ENCODE measurements around the gene DPM3. TPM values are rescaled to one million over a fixed set of nuclear protein-coding genes. Genes with fewer than 3 reads are reported as not detected.

DPM3 gene
- total RNA-seq, 1 experiment from 2014 or later: 113 TPM

GRCh38 chr1:155131856-155132255, 8.5 kb downstream of the DPM3 start:
- H3K4me2 ChIP-seq (ENCODE audit: low read length): 0 out of 2 replicates have a peak overlapping the region, but pooled peaks have one; percentile 9
- RAD21 ChIA-PET (ENCODE audit: low non-redundant PET in 1 of 2, low total read pairs in 2 of 2, uncharacterized antibody in 2 of 2, unreplicated experiment in 2 of 2): no interaction called here
- H3K27me3 ChIP-seq (ENCODE audit: insufficient read depth, low read length): no peaks in the 10 kb centered on the region
- no peaks in the 10 kb centered on the region for H3K9me3 ChIP-seq (ENCODE audit: control insufficient read depth in 1 of 2, insufficient read depth in 1 of 2, low read depth in 1 of 2, low read length in 2 of 2)
- CTCF ChIA-PET: no interaction called here
- no peak overlapping the region for H2AFZ ChIP-seq (ENCODE audit: low read depth, low read length, poor library complexity, severe bottlenecking)
- H3K27ac ChIP-seq (ENCODE audit: low read depth, low read length): no peak overlapping the region
- peaks cover 32 to 77% of the 10 kb centered on the region in 2 experiments for H3K4me1 ChIP-seq (ENCODE audit: control insufficient read depth in 1 of 2, insufficient read depth in 2 of 2, low read length in 2 of 2)
- H3K79me2 ChIP-seq (ENCODE audit: insufficient read depth, low read length): peaks cover 49% of the 10 kb centered on the region
- POLR2A ChIA-PET: no interaction called here
- peak overlapping the region; percentile 91; the same call in 1 of the 2 replicates for H3K9ac ChIP-seq (ENCODE audit: low read length)
- no peak for TF ChIP-seq RAD21 (IDR thresholded peaks at IDR 0.05; ENCODE audit: low read depth)
- no peak for TF ChIP-seq EZH2 (IDR thresholded peaks at IDR 0.05)
- no peak for TF ChIP-seq POLR2A (IDR thresholded peaks at IDR 0.05; ENCODE audit: borderline replicate concordance, extremely low read depth, insufficient read depth, insufficient read length)
- TF ChIP-seq, protein P1, sequence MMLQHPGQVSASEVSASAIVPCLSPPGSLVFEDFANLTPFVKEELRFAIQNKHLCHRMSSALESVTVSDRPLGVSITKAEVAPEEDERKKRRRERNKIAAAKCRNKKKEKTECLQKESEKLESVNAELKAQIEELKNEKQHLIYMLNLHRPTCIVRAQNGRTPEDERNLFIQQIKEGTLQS (IDR thresholded peaks at IDR 0.05): no peak
- no peak for TF ChIP-seq FOSL1 (IDR thresholded peaks at IDR 0.05; ENCODE audit: low read depth)
- TF ChIP-seq SP1 (IDR thresholded peaks at IDR 0.05; ENCODE audit: low read depth): no peak
- no peak for TF ChIP-seq JUND (IDR thresholded peaks at IDR 0.05)
- TF ChIP-seq YY1 (IDR thresholded peaks at IDR 0.05; ENCODE audit: extremely low read depth, insufficient replicate concordance, low read depth, low read length): no peak
- no peak for TF ChIP-seq ELF1 (IDR thresholded peaks at IDR 0.05; ENCODE audit: borderline replicate concordance, low read depth)
- no peak for TF ChIP-seq POLR2AphosphoS5 (IDR thresholded peaks at IDR 0.05; ENCODE audit: low read depth, low read length)
- TF ChIP-seq, protein P2, sequence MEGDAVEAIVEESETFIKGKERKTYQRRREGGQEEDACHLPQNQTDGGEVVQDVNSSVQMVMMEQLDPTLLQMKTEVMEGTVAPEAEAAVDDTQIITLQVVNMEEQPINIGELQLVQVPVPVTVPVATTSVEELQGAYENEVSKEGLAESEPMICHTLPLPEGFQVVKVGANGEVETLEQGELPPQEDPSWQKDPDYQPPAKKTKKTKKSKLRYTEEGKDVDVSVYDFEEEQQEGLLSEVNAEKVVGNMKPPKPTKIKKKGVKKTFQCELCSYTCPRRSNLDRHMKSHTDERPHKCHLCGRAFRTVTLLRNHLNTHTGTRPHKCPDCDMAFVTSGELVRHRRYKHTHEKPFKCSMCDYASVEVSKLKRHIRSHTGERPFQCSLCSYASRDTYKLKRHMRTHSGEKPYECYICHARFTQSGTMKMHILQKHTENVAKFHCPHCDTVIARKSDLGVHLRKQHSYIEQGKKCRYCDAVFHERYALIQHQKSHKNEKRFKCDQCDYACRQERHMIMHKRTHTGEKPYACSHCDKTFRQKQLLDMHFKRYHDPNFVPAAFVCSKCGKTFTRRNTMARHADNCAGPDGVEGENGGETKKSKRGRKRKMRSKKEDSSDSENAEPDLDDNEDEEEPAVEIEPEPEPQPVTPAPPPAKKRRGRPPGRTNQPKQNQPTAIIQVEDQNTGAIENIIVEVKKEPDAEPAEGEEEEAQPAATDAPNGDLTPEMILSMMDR (IDR thresholded peaks at IDR 0.05 in 2 of 3, conservative IDR thresholded peaks at IDR 0.05 in 1 of 3; ENCODE audit: borderline replicate concordance in 1 of 3, insufficient read depth in 1 of 3, low read depth in 2 of 3, low read length in 2 of 3): no peak
- TF ChIP-seq ZBTB33 (IDR thresholded peaks at IDR 0.05; ENCODE audit: extremely low read depth, insufficient replicate concordance, low read length): no peak
- no peak for TF ChIP-seq TCF7L2 (IDR thresholded peaks at IDR 0.05; ENCODE audit: borderline replicate concordance, extremely low read depth, insufficient read depth, insufficient read length)
- no peak overlapping the region for H3K4me3 ChIP-seq (replicated peaks in 1 of 2; ENCODE audit: low read depth in 1 of 2, low read length in 2 of 2)
- H3K9me2 ChIP-seq (ENCODE audit: insufficient read depth): no peaks in the 10 kb centered on the region
- intact Hi-C loops (cut with micrococcal nuclease): no loop called here
- DNase-seq (ENCODE audit: low read depth, low spot score): no peak
- peaks cover 13 to 33% of the 10 kb centered on the region in 2 experiments; a peak in 3 of 4 replicates for H3K36me3 ChIP-seq (ENCODE audit: control insufficient read depth in 1 of 2, insufficient read depth in 2 of 2, low read length in 2 of 2)
- BruUV-seq (replicated peaks): no TSS peak
- H4K20me1 ChIP-seq (ENCODE audit: insufficient read depth): no peaks in the 10 kb centered on the region
- no peak for ATAC-seq

Data from HCT116 (cell line).